ENCODE measurements around the gene CCBE1.

The CCBE1 gene

DNA sequence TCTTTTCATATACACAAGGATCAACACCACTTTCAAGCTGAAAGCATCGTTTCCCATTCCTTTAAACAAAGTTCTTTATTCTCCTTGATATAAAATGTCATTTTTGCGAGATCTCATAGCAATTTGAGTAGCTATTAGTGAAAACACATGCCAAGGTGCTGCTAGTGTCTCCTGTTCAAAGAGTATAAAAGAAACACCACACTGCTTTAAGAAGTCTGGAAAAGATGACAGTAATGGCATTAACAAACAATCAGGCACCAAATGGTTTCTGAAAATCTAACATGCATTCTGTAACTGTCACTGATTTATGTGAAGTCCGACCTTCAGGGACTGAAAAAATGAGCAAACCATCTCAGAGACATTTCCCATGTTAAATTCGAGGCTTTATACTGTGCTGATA lies 2.4 kb downstream of the CCBE1 start:
- no peak overlapping the region for H3K4me3 ChIP-seq (ENCODE audit: low read depth, low read length)
- no peak overlapping the region for H3K18ac ChIP-seq (ENCODE audit: low read length)
- H4K8ac ChIP-seq (ENCODE audit: low read depth, low read length), result no peak overlapping the region
- no peak overlapping the region for H4K12ac ChIP-seq (ENCODE audit: low read depth, low read length)
- H2BK12ac ChIP-seq (ENCODE audit: low read length), result no peak overlapping the region
- H3K14ac ChIP-seq (ENCODE audit: low read length), result no peak overlapping the region
- no peak overlapping the region for H3K4ac ChIP-seq (ENCODE audit: low read depth, low read length)
- peaks cover 7 to 18% of the 10 kb centered on the region in 2 experiments for H3K4me1 ChIP-seq (ENCODE audit: control insufficient read depth in 1 of 2, insufficient read depth in 2 of 2, low read length in 2 of 2)
- H2BK5ac ChIP-seq (ENCODE audit: low read depth, low read length, poor library complexity), result no peak overlapping the region
- no peak overlapping the region for H3K27ac ChIP-seq (ENCODE audit: low read depth, low read length)
- no peak overlapping the region for H4K91ac ChIP-seq (ENCODE audit: low read depth, low read length)
- no peak overlapping the region for H3K9ac ChIP-seq (ENCODE audit: low read length)
- H3K9me3 ChIP-seq (ENCODE audit: insufficient read depth, low read depth, low read length), result no peaks in the 10 kb centered on the region
- H3K23ac ChIP-seq (ENCODE audit: low read length), result no peak overlapping the region
- DNase-seq, result no peak
- H3K4me2 ChIP-seq (ENCODE audit: low read length), result no peak overlapping the region
- no peak overlapping the region for H2AFZ ChIP-seq (ENCODE audit: insufficient read depth, low read length, poor library complexity)
- H2AK5ac ChIP-seq (ENCODE audit: low read length), result no peak overlapping the region
- WGBS (ENCODE audit: extremely low coverage, insufficient coverage, insufficient read length), result no CpG with 5 or more reads among the region's 4 CpGs
- H3K79me1 ChIP-seq (ENCODE audit: low read length), result peaks cover 10% of the 10 kb centered on the region
- no peak overlapping the region for H2BK120ac ChIP-seq (ENCODE audit: insufficient read depth, low read length, poor library complexity)
- peaks cover 5% of the 10 kb centered on the region for H3K79me2 ChIP-seq (ENCODE audit: control insufficient read depth, insufficient read depth, low read length, poor library complexity)
- peaks cover 0 to under 1% of the 10 kb centered on the region in 2 experiments for H3K36me3 ChIP-seq (ENCODE audit: control insufficient read depth in 1 of 2, insufficient read depth in 2 of 2, low read length in 2 of 2)
- no peaks in the 10 kb centered on the region for H3K27me3 ChIP-seq (ENCODE audit: insufficient read depth, low read length)

DNA sequence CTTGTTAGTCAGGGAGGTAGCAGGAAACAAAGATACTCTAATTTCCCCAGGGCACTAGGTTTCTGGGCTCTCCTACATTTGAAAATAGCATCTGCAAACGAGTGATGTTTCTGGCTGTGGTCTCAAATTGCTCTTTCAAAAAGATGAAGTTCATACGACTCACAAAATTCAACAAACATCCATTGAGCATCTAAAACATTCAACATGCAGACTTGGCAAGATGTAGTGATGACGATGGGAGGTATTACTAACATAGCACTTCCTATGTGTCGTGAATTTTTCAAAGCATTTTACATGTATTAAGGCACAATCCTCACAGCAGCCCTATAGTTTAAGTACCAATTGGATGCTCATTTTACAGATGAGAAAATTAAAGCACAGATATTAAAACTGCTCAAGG lies 5.2 kb downstream of the CCBE1 start:
- H3K27me3 ChIP-seq (ENCODE audit: insufficient read depth, low read length), result no peaks in the 10 kb centered on the region
- no peak overlapping the region for H2BK12ac ChIP-seq (ENCODE audit: low read length)
- no peak for DNase-seq
- no peak overlapping the region for H4K91ac ChIP-seq (ENCODE audit: low read depth, low read length)
- H3K9me3 ChIP-seq (ENCODE audit: insufficient read depth, low read depth, low read length), result no peaks in the 10 kb centered on the region
- no peak overlapping the region for H2AK5ac ChIP-seq (ENCODE audit: low read length)
- H3K4me3 ChIP-seq (ENCODE audit: low read depth, low read length), result no peak overlapping the region
- H3K36me3 ChIP-seq (ENCODE audit: control insufficient read depth in 1 of 2, insufficient read depth in 2 of 2, low read length in 2 of 2), result no peaks in the 10 kb centered on the region
- H2AFZ ChIP-seq (ENCODE audit: insufficient read depth, low read length, poor library complexity), result no peak overlapping the region
- no peak overlapping the region for H3K4ac ChIP-seq (ENCODE audit: low read depth, low read length)
- no peak overlapping the region for H2BK120ac ChIP-seq (ENCODE audit: insufficient read depth, low read length, poor library complexity)
- peaks cover 7 to 13% of the 10 kb centered on the region in 2 experiments for H3K4me1 ChIP-seq (ENCODE audit: control insufficient read depth in 1 of 2, insufficient read depth in 2 of 2, low read length in 2 of 2)
- H3K9ac ChIP-seq (ENCODE audit: low read length), result no peak overlapping the region
- H2BK5ac ChIP-seq (ENCODE audit: low read depth, low read length, poor library complexity), result no peak overlapping the region
- no peak overlapping the region for H3K18ac ChIP-seq (ENCODE audit: low read length)
- peaks cover 7% of the 10 kb centered on the region for H3K79me1 ChIP-seq (ENCODE audit: low read length)
- H4K12ac ChIP-seq (ENCODE audit: low read depth, low read length), result no peak overlapping the region
- peaks cover 4% of the 10 kb centered on the region for H3K79me2 ChIP-seq (ENCODE audit: control insufficient read depth, insufficient read depth, low read length, poor library complexity)
- no peak overlapping the region for H3K14ac ChIP-seq (ENCODE audit: low read length)
- no peak overlapping the region for H4K8ac ChIP-seq (ENCODE audit: low read depth, low read length)
- no peak overlapping the region for H3K27ac ChIP-seq (ENCODE audit: low read depth, low read length)
- H3K4me2 ChIP-seq (ENCODE audit: low read length), result no peak overlapping the region
- no CpG with 5 or more reads among the region's 4 CpGs for WGBS (ENCODE audit: extremely low coverage, insufficient coverage, insufficient read length)
- H3K23ac ChIP-seq (ENCODE audit: low read length), result no peak overlapping the region

DNA sequence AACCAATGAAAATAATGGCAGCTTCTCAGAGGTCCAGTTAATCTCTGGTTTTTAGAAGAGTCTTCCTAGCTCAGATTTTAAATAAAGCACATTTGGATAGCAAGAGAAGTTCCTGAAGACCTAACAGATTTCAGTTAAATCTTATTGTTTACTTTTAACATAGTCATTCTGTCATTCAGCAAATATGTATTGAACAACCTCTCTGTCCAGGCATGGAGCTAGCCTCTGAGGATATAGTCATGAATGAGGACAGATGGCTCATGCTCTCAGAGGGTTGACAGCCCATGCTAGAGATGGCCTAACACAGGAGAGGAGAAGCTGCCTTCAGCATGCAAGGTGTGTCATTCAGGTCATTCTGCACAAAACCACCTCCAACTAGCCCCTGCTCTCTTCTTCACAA lies 6.2 kb downstream of the CCBE1 start:
- Histone ChIP-seq H2BK5ac (ENCODE audit: low read depth, low read length, poor library complexity) (no peak overlapping the region), H4K12ac (ENCODE audit: low read depth, low read length) (no peak overlapping the region), H4K8ac (ENCODE audit: low read depth, low read length) (no peak overlapping the region), H3K79me1 (ENCODE audit: low read length) (no peaks in the 10 kb centered on the region), H2BK120ac (ENCODE audit: insufficient read depth, low read length, poor library complexity) (no peak overlapping the region), H3K18ac (ENCODE audit: low read length) (no peak overlapping the region), H3K27ac (ENCODE audit: low read depth, low read length) (no peak overlapping the region), H3K4me3 (ENCODE audit: low read depth, low read length) (no peak overlapping the region), H4K91ac (ENCODE audit: low read depth, low read length) (no peak overlapping the region), H2AK5ac (ENCODE audit: low read length) (no peak overlapping the region), H3K4me2 (ENCODE audit: low read length) (no peak overlapping the region), H3K36me3 (ENCODE audit: control insufficient read depth in 1 of 2, insufficient read depth in 2 of 2, low read length in 2 of 2) (no peaks in the 10 kb centered on the region), H3K4me1 (ENCODE audit: control insufficient read depth in 1 of 2, insufficient read depth in 2 of 2, low read length in 2 of 2) (peaks cover 4 to 6% of the 10 kb centered on the region in 2 experiments), H3K27me3 (ENCODE audit: insufficient read depth, low read length) (no peaks in the 10 kb centered on the region), H3K79me2 (ENCODE audit: control insufficient read depth, insufficient read depth, low read length, poor library complexity) (no peaks in the 10 kb centered on the region), H3K9ac (ENCODE audit: low read length) (no peak overlapping the region), H3K4ac (ENCODE audit: low read depth, low read length) (no peak overlapping the region), H2BK12ac (ENCODE audit: low read length) (no peak overlapping the region), H3K9me3 (ENCODE audit: insufficient read depth, low read depth, low read length) (no peaks in the 10 kb centered on the region), H3K23ac (ENCODE audit: low read length) (no peak overlapping the region), H3K14ac (ENCODE audit: low read length) (no peak overlapping the region), H2AFZ (ENCODE audit: insufficient read depth, low read length, poor library complexity) (no peak overlapping the region)
- no peak for DNase-seq

DNA sequence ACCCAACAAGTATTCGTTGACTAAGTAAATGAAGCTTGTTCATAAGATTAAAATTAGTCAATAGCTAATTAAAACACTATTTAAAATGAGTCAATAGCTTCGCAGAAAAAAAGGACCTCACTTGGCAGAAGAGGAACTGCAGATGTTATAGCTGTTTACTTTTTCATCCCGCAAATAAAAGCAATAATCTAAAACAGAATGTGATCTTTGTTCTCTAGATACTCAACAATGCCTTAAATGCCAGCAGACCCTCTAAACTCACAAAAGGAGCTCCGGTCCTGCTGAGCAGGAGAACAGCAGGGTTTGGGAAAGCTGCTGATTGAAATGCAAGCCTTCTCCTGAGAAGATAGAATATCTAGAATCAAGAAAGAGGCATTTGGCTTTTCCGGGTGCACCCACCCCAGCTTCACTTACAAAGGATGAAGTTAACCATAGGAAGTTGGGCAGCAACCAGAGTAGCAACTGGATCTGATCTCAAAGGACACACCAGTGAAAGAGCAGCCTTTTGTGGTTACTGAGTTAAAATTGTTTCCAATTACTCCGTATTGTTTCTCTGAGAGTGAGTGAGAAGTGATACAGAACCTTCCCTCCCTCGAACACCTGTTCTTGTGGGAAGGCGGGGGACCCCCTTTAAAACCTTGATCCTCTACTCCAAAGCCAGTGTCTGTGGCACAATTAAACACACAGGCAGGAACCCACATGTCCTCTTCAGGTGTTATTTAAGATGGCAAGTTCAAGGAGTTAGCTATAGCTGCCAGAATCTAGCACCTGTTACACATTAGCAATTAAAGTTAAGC lies 6.8 kb downstream of the CCBE1 start:
- Histone ChIP-seq H3K4ac (ENCODE audit: low read depth, low read length) (no peak overlapping the region), H3K27ac (ENCODE audit: low read depth, low read length) (no peak overlapping the region)
- WGBS (ENCODE audit: extremely low coverage, insufficient coverage, insufficient read length), result no CpG with 5 or more reads among the region's 8 CpGs

More for the DNA sequence above, 6.8 kb downstream of the CCBE1 start:
- H3K79me1 ChIP-seq (ENCODE audit: low read length), result no peaks in the 10 kb centered on the region
- no peaks in the 10 kb centered on the region for H3K36me3 ChIP-seq (ENCODE audit: control insufficient read depth in 1 of 2, insufficient read depth in 2 of 2, low read length in 2 of 2)
- no peak overlapping the region for H4K8ac ChIP-seq (ENCODE audit: low read depth, low read length)
- no peak overlapping the region for H3K14ac ChIP-seq (ENCODE audit: low read length)
- H2BK12ac ChIP-seq (ENCODE audit: low read length), result no peak overlapping the region
- H2AK5ac ChIP-seq (ENCODE audit: low read length), result no peak overlapping the region
- H3K9me3 ChIP-seq (ENCODE audit: insufficient read depth, low read depth, low read length), result no peaks in the 10 kb centered on the region
- no peak overlapping the region for H2AFZ ChIP-seq (ENCODE audit: insufficient read depth, low read length, poor library complexity)
- H3K23ac ChIP-seq (ENCODE audit: low read length), result no peak overlapping the region
- H2BK120ac ChIP-seq (ENCODE audit: insufficient read depth, low read length, poor library complexity), result no peak overlapping the region
- H3K18ac ChIP-seq (ENCODE audit: low read length), result no peak overlapping the region
- no peak overlapping the region for H3K4me3 ChIP-seq (ENCODE audit: low read depth, low read length)
- H2BK5ac ChIP-seq (ENCODE audit: low read depth, low read length, poor library complexity), result no peak overlapping the region
- peaks cover 2 to 4% of the 10 kb centered on the region in 2 experiments for H3K4me1 ChIP-seq (ENCODE audit: control insufficient read depth in 1 of 2, insufficient read depth in 2 of 2, low read length in 2 of 2)
- H4K12ac ChIP-seq (ENCODE audit: low read depth, low read length), result no peak overlapping the region
- no peak overlapping the region for H3K9ac ChIP-seq (ENCODE audit: low read length)
- H3K4me2 ChIP-seq (ENCODE audit: low read length), result no peak overlapping the region
- no peaks in the 10 kb centered on the region for H3K79me2 ChIP-seq (ENCODE audit: control insufficient read depth, insufficient read depth, low read length, poor library complexity)
- no peaks in the 10 kb centered on the region for H3K27me3 ChIP-seq (ENCODE audit: insufficient read depth, low read length)
- H4K91ac ChIP-seq (ENCODE audit: low read depth, low read length), result no peak overlapping the region
- DNase-seq, result no peak
